Transverse colon (tissue), 4 donors: ENCODE measurements around the gene ROR1. TPM values are rescaled to one million over a fixed set of nuclear protein-coding genes. Genes with fewer than 3 reads are reported as not detected.
A peak's percentile ranks its signal among the peaks of the same experiment; 100 is the strongest.

Experiments used
- DNase-seq: peaks from one replicate; pipeline ENCODE4 v3.0.0-alpha.2; 2019
- H3K27ac ChIP-seq, 4 donors: fragments of 200-600 bp; sonication (generic); 2 replicates each; pipeline ENCODE4 v1.5.1; 2016 to 2018; ENCODE audit warnings: inconsistent platforms in 4 of 4
- H3K27me3 ChIP-seq: fragments of 200-600 bp; sonication (generic); 2 replicates; pipeline ENCODE4 v1.5.1; 2017; ENCODE audit warnings: inconsistent platforms
- H3K36me3 ChIP-seq, 4 donors: fragments of 200-600 bp; sonication (generic); 2 replicates each; pipeline ENCODE4 v1.5.1; 2017 to 2019; ENCODE audit warnings: inconsistent platforms in 4 of 4
- H3K4me1 ChIP-seq, 4 donors: fragments of 200-600 bp; sonication (generic); 2 replicates each; pipeline ENCODE4 v1.5.1; 2017 to 2020; ENCODE audit warnings: inconsistent platforms in 4 of 4
- H3K4me3 ChIP-seq, 4 donors: fragments of 200-600 bp; sonication (generic); 1 replicate in 1 of 4; 2 replicates in 3 of 4; pipeline versions ENCODE4 v1.5.1 to v1.6.1; 2017 to 2019; ENCODE audit warnings: inconsistent platforms in 4 of 4
- H3K9me3 ChIP-seq, 2 donors: fragments of 200-600 bp; sonication (generic); 2 replicates each; pipeline ENCODE4 v1.5.1; 2017 to 2019; ENCODE audit warnings: inconsistent platforms in 2 of 2
- CTCF ChIP-seq, 5 experiments: fragments of 200-600 bp in 3 of 5; fragments of 450-650 bp in 2 of 5; sonication (generic) in 3 of 5; IDR thresholded peaks; 1 replicate in 2 of 5; 2 replicates in 3 of 5; pipeline ENCODE4 v1.5.1; 2016 to 2017; ENCODE audit warnings: antibody characterized with exemption in 5 of 5, inconsistent platforms in 3 of 5, mild to moderate bottlenecking in 2 of 5, moderate library complexity in 1 of 5
- EP300 ChIP-seq: sonication (generic); formaldehyde crosslinking; IDR thresholded peaks from one replicate; pipeline ENCODE4 v1.6.1; 2017; ENCODE audit warnings: antibody characterized with exemption, low read depth
- POLR2A ChIP-seq: fragments of 450-650 bp; IDR thresholded peaks from one replicate; pipeline ENCODE4 v1.6.1; 2016; ENCODE audit warnings: antibody characterized with exemption, mild to moderate bottlenecking, moderate library complexity
- POLR2AphosphoS5 ChIP-seq, 3 donors: sonication (generic); formaldehyde crosslinking; IDR thresholded peaks; one replicate each; pipeline ENCODE4 v1.6.1; 2016; ENCODE audit warnings: antibody characterized with exemption in 3 of 3
- WGBS, 2 donors: methylation state at CpG; one replicate each; pipeline ENCODE4 v1.1.5; 2018; ENCODE audit warnings: low coverage in 1 of 2; 5-methylcytosine and 5-hydroxymethylcytosine counted together
- in situ Hi-C, 4 donors: fragments of 200-750 bp; cut with MboI; loops; one replicate each; pipeline versions ENCODE4 v1.15.0 to v1.15.1; 2017; ENCODE audit warnings: low sequenced_read_pairs in 3 of 4, low pct_ligation_motif_present in 1 of 4, low pct_unique_long_range_greater_than_20kb in 1 of 4
- intact Hi-C: fragments of 100-400 bp; cut with DNase I; formaldehyde crosslinking; loops from one replicate; pipeline ENCODE4 v1.15.1; 2023; ENCODE audit warnings: low total_unique reads
- total RNA-seq, 4 donors: library from RNA; depleted of rRNA; stranded (reverse); fragments of >200 nt; gene quantifications; one replicate each; pipeline ENCODE4 v1.1.0, GENCODE V29; 2016

ROR1 gene
- total RNA-seq, 4 donors from 2014 or later, result 3.0 to 6.7 (median 4.6) TPM

- 91% methylated on average over 3 of the region's 3 CpGs; no CpG with 5 or more reads in 1 of the 2 donors for WGBS, 2 donors
- DNase-seq, result no peak
- Histone ChIP-seq H3K36me3 (no peaks in the 10 kb centered on the region), H3K4me1 (peaks cover 0 to 23% (median 7%) of the 10 kb centered on the region in 4 donors), H3K27me3 (peaks cover 9% of the 10 kb centered on the region), H3K4me3 (no peak overlapping the region), H3K9me3 (no peaks in the 10 kb centered on the region), H3K27ac (no peak overlapping the region)
- in situ Hi-C loops (loop anchor here in 1 of 4 donors (10.0 kb wide), 1 partner anchor 363 kb away; no protein-coding TSS in a partner anchor), intact Hi-C loops (loop anchor here (5.0 to 10.0 kb wide), 3 partner anchors 77 to 145 kb away; no protein-coding TSS in a partner anchor)
- TF ChIP-seq EP300, result no peak
- no peak for TF ChIP-seq POLR2AphosphoS5 (IDR thresholded peaks at IDR 0.05)
- no peak for TF ChIP-seq POLR2A
- no peak for TF ChIP-seq CTCF (IDR thresholded peaks at IDR 0.05)
Observed at GRCh38 chr1:63772201-63772600, 1.6 kb upstream of the ROR1 start.

- TF ChIP-seq POLR2A (no peak), POLR2AphosphoS5 (IDR thresholded peaks at IDR 0.05) (no peak), CTCF (IDR thresholded peaks at IDR 0.05) (no peak), EP300 (no peak)
- Histone ChIP-seq H3K36me3 (no peaks in the 10 kb centered on the region), H3K4me3 (no peak overlapping the region), H3K27me3 (peaks cover 9% of the 10 kb centered on the region), H3K9me3 (no peaks in the 10 kb centered on the region), H3K4me1 (peaks cover 0 to 23% (median 7%) of the 10 kb centered on the region in 4 donors), H3K27ac (no peak overlapping the region)
- in situ Hi-C loops, result loop anchor here in 1 of 4 donors (10.0 kb wide), 1 partner anchor 362 kb away; no protein-coding TSS in a partner anchor
- no peak for DNase-seq
- intact Hi-C loops, result loop anchor here (5.0 to 10.0 kb wide), 3 partner anchors 78 to 144 kb away; no protein-coding TSS in a partner anchor
- 20 to 53% methylated on average over 1 to 2 of the region's 2 CpGs for WGBS, 2 donors
Observed at GRCh38 chr1:63772876-63773275, 941 bp upstream of the ROR1 start.

GRCh38 chr1:63773496-63773814 lies 362 bp upstream of the ROR1 start:
- Histone ChIP-seq H3K27me3 (peaks cover 9% of the 10 kb centered on the region), H3K4me3 (peak overlapping the region; percentile 11 to 79 (median 66)), H3K36me3 (no peaks in the 10 kb centered on the region), H3K9me3 (no peaks in the 10 kb centered on the region), H3K27ac (peak overlapping the region; percentile 87 to 92 (median 88)), H3K4me1 (peaks cover 0 to 23% (median 7%) of the 10 kb centered on the region in 4 donors)
- WGBS, 2 donors, result 5 to 20% methylated on average over 1 to 9 of the region's 9 CpGs
- intact Hi-C loops, result loop anchor here (5.0 to 10.0 kb wide), 3 partner anchors 79 to 144 kb away; no protein-coding TSS in a partner anchor
- in situ Hi-C loops, result loop anchor here in 1 of 4 donors (10.0 kb wide), 1 partner anchor 361 kb away; no protein-coding TSS in a partner anchor
- no peak for TF ChIP-seq POLR2AphosphoS5 (IDR thresholded peaks at IDR 0.05)
- no peak for TF ChIP-seq POLR2A
- no peak for TF ChIP-seq CTCF (IDR thresholded peaks at IDR 0.05)
- no peak for TF ChIP-seq EP300
- DNase-seq, result no peak

- WGBS, 2 donors, result 3% methylated on average over 6 to 56 of the region's 72 CpGs
- Histone ChIP-seq H3K27ac (peak overlapping the region; percentile 87 to 92 (median 88)), H3K36me3 (no peaks in the 10 kb centered on the region), H3K9me3 (no peaks in the 10 kb centered on the region), H3K27me3 (peaks cover 9% of the 10 kb centered on the region), H3K4me1 (peaks cover 0 to 30% (median 7%) of the 10 kb centered on the region in 4 donors), H3K4me3 (peak overlapping the region; percentile 52 to 79 (median 66))
- intact Hi-C loops (loop anchor here (2.0 to 10.0 kb wide), 4 partner anchors 80 to 362 kb away; no protein-coding TSS in a partner anchor), in situ Hi-C loops (loop anchor here in 1 of 4 donors (10.0 kb wide), 1 partner anchor 360 kb away; no protein-coding TSS in a partner anchor)
- peak; percentile 28 for DNase-seq
- TF ChIP-seq POLR2A (no peak), CTCF (IDR thresholded peaks at IDR 0.05) (no peak), EP300 (no peak), POLR2AphosphoS5 (IDR thresholded peaks at IDR 0.05) (no peak)
Observed at GRCh38 chr1:63774617-63775417, 1.0 kb downstream of the ROR1 start.
